Measurements from ENCODE around the gene SLC22A31.
A peak's percentile ranks its signal among the peaks of the same experiment; 100 is the strongest.

Gene SLC22A31

DNA sequence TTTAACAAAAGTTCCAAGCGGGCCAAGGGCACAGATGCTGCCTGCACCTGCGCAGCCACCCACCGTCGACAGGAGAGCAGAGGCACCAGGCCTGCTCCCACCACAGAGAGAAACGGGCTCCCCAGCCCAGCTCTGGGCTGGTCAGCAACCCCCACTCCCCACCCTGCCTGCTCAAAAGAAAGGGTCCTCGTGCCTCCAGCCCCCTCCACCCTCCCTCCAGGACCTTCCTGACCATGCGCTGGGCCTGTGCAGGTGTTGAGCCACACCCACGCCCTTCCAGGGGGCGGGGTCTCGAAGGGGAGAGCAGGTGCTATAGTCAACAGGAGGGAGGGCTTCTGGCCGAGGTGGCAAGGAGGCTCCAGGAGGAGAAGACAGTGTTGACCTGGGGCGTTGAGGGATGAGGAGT lies 42.5 kb upstream of the SLC22A31 start:
- no peak overlapping the region for H3K4me3 ChIP-seq
- no peak overlapping the region for H3K9ac ChIP-seq (ENCODE audit: insufficient read length)
- TF ChIP-seq POLR2AphosphoS5 (IDR thresholded peaks at IDR 0.05; ENCODE audit: borderline replicate concordance, low read depth, low read length) (no peak), FOXP2 (optimal IDR thresholded peaks at IDR 0.05; ENCODE audit: control extremely low read depth, extremely low read length, insufficient read depth) (no peak), EZH2 (IDR thresholded peaks at IDR 0.05) (no peak)
- no peak overlapping the region for H3K27ac ChIP-seq
- no peaks in the 10 kb centered on the region for H3K36me3 ChIP-seq (ENCODE audit: insufficient read depth, low read length)
- no peaks in the 10 kb centered on the region for H3K9me3 ChIP-seq (ENCODE audit: low read depth, low read length)
- DNase-seq (ENCODE audit: low read depth, low spot score) = no peak

GRCh38 chr16:89241187-89242007 lies 41.1 kb upstream of the SLC22A31 start:
- Histone ChIP-seq H3K9me3 (ENCODE audit: low read depth, low read length) (no peaks in the 10 kb centered on the region), H3K4me3 (peak overlapping the region; percentile 89), H3K36me3 (ENCODE audit: insufficient read depth, low read length) (no peaks in the 10 kb centered on the region), H3K27ac (peak overlapping the region; percentile 90), H3K9ac (ENCODE audit: insufficient read length) (peak overlapping the region; percentile 94)
- no peak for DNase-seq (ENCODE audit: low read depth, low spot score)
- TF ChIP-seq FOXP2 (optimal IDR thresholded peaks at IDR 0.05; ENCODE audit: control extremely low read depth, extremely low read length, insufficient read depth) (no peak), POLR2AphosphoS5 (IDR thresholded peaks at IDR 0.05; ENCODE audit: borderline replicate concordance, low read depth, low read length) (peak; percentile 84)

GRCh38 chr16:89237733-89238132 lies 37.4 kb upstream of the SLC22A31 start:
- no peaks in the 10 kb centered on the region; the same call in 1 of the 2 replicates for H3K36me3 ChIP-seq (ENCODE audit: insufficient read depth, low read length)
- TF ChIP-seq EZH2 (IDR thresholded peaks at IDR 0.05) (no peak), POLR2AphosphoS5 (IDR thresholded peaks at IDR 0.05; ENCODE audit: borderline replicate concordance, low read depth, low read length) (no peak), FOXP2 (optimal IDR thresholded peaks at IDR 0.05; ENCODE audit: control extremely low read depth, extremely low read length, insufficient read depth) (no peak)
- H3K27ac ChIP-seq = no peak overlapping the region
- no peak overlapping the region for H3K9ac ChIP-seq (ENCODE audit: insufficient read length)
- no peak overlapping the region for H3K4me3 ChIP-seq
- DNase-seq (ENCODE audit: low read depth, low spot score) = no peak
- no peaks in the 10 kb centered on the region for H3K9me3 ChIP-seq (ENCODE audit: low read depth, low read length)

GRCh38 chr16:89233678-89234490 lies 33.5 kb upstream of the SLC22A31 start:
- no peaks in the 10 kb centered on the region for H3K9me3 ChIP-seq (ENCODE audit: low read depth, low read length)
- TF ChIP-seq FOXP2 (optimal IDR thresholded peaks at IDR 0.05; ENCODE audit: control extremely low read depth, extremely low read length, insufficient read depth) = no peak
- TF ChIP-seq EZH2 (IDR thresholded peaks at IDR 0.05) = no peak
- no peak for TF ChIP-seq POLR2AphosphoS5 (IDR thresholded peaks at IDR 0.05; ENCODE audit: borderline replicate concordance, low read depth, low read length)
- no peak overlapping the region for H3K9ac ChIP-seq (ENCODE audit: insufficient read length)
- no peaks in the 10 kb centered on the region; the same call in 1 of the 2 replicates for H3K36me3 ChIP-seq (ENCODE audit: insufficient read depth, low read length)
- H3K4me3 ChIP-seq = no peak overlapping the region
- DNase-seq (ENCODE audit: low read depth, low spot score) = no peak
- H3K27ac ChIP-seq = no peak overlapping the region

GRCh38 chr16:89232107-89232506 lies 31.8 kb upstream of the SLC22A31 start:
- DNase-seq (ENCODE audit: low read depth, low spot score) = no peak
- no peak for TF ChIP-seq FOXP2 (optimal IDR thresholded peaks at IDR 0.05; ENCODE audit: control extremely low read depth, extremely low read length, insufficient read depth)
- TF ChIP-seq POLR2AphosphoS5 (IDR thresholded peaks at IDR 0.05; ENCODE audit: borderline replicate concordance, low read depth, low read length) = no peak
- no peak for TF ChIP-seq EZH2 (IDR thresholded peaks at IDR 0.05)
- peaks cover 12% of the 10 kb centered on the region; the same call in 1 of the 2 replicates for H3K36me3 ChIP-seq (ENCODE audit: insufficient read depth, low read length)
- H3K27ac ChIP-seq = no peak overlapping the region
- H3K4me3 ChIP-seq = no peak overlapping the region
- H3K9me3 ChIP-seq (ENCODE audit: low read depth, low read length) = no peaks in the 10 kb centered on the region
- H3K9ac ChIP-seq (ENCODE audit: insufficient read length) = no peak overlapping the region

DNA sequence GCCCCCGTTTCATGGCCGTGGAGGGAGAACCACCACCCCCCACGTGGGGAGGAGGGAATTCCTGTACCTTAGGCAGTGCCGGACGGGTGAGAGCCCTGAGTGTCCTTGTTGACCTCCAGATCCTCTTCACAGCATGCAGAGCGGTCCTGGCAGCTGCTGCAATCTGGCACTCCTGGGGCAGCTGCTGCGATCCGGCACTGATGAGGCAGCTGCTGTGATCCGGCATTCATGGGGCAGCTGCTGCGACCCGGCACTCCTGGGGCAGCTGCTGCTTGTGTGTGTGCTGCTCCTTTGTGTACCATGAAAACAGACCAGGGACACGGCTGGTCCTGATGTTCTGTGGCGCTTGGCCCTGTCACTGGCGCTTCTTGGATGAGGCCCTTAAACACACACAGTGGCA lies 29.9 kb upstream of the SLC22A31 start:
- H3K36me3 ChIP-seq (ENCODE audit: insufficient read depth, low read length) = peaks cover 20% of the 10 kb centered on the region; the same call in 1 of the 2 replicates
- H3K4me3 ChIP-seq = no peak overlapping the region
- H3K9ac ChIP-seq (ENCODE audit: insufficient read length) = no peak overlapping the region
- no peak for TF ChIP-seq FOXP2 (optimal IDR thresholded peaks at IDR 0.05; ENCODE audit: control extremely low read depth, extremely low read length, insufficient read depth)
- TF ChIP-seq EZH2 (IDR thresholded peaks at IDR 0.05) = no peak
- no peak for TF ChIP-seq POLR2AphosphoS5 (IDR thresholded peaks at IDR 0.05; ENCODE audit: borderline replicate concordance, low read depth, low read length)
- DNase-seq (ENCODE audit: low read depth, low spot score) = no peak
- no peak overlapping the region for H3K27ac ChIP-seq
- H3K9me3 ChIP-seq (ENCODE audit: low read depth, low read length) = no peaks in the 10 kb centered on the region

- Histone ChIP-seq H3K36me3 (ENCODE audit: insufficient read depth, low read length) (peaks cover 20% of the 10 kb centered on the region; the same call in 1 of the 2 replicates), H3K4me3 (no peak overlapping the region), H3K9ac (ENCODE audit: insufficient read length) (no peak overlapping the region), H3K9me3 (ENCODE audit: low read depth, low read length) (no peaks in the 10 kb centered on the region), H3K27ac (no peak overlapping the region)
- DNase-seq (ENCODE audit: low read depth, low spot score) = no peak
- no peak for TF ChIP-seq EZH2 (IDR thresholded peaks at IDR 0.05)
- TF ChIP-seq FOXP2 (optimal IDR thresholded peaks at IDR 0.05; ENCODE audit: control extremely low read depth, extremely low read length, insufficient read depth) = no peak
- no peak for TF ChIP-seq POLR2AphosphoS5 (IDR thresholded peaks at IDR 0.05; ENCODE audit: borderline replicate concordance, low read depth, low read length)
Measured at GRCh38 chr16:89224665-89225064, 24.3 kb upstream of the SLC22A31 start.

- TF ChIP-seq POLR2AphosphoS5 (IDR thresholded peaks at IDR 0.05; ENCODE audit: borderline replicate concordance, low read depth, low read length) (no peak), EZH2 (IDR thresholded peaks at IDR 0.05) (no peak), FOXP2 (optimal IDR thresholded peaks at IDR 0.05; ENCODE audit: control extremely low read depth, extremely low read length, insufficient read depth) (no peak)
- no peak overlapping the region for H3K9ac ChIP-seq (ENCODE audit: insufficient read length)
- H3K27ac ChIP-seq = no peak overlapping the region
- no peak for DNase-seq (ENCODE audit: low read depth, low spot score)
- H3K9me3 ChIP-seq (ENCODE audit: low read depth, low read length) = no peaks in the 10 kb centered on the region
- H3K36me3 ChIP-seq (ENCODE audit: insufficient read depth, low read length) = peaks cover 16% of the 10 kb centered on the region; the same call in 1 of the 2 replicates
- no peak overlapping the region for H3K4me3 ChIP-seq
Measured at GRCh38 chr16:89222931-89223330, 22.6 kb upstream of the SLC22A31 start.

All from SK-N-MC (cell line).